HepG2 (cell line): ENCODE data around the gene ZNF562. TPM values are rescaled to one million over a fixed set of nuclear protein-coding genes. Genes with fewer than 3 reads are reported as not detected.
A peak's percentile ranks its signal among the peaks of the same experiment; 100 is the strongest.

ENCODE experiments used
- ATAC-seq: fragments of 200-7000 bp; cut with Tn5 transposase; 3 replicates; pipeline ENCODE4 v1.9.1; 2020; ENCODE audit warnings: mild to moderate bottlenecking, moderate library complexity
- BruUV-seq: library from RNA; stranded (reverse); fragments of 400-500 nt; replicated peaks from 2 replicates; lab custom pipeline; 2021; lab: Mats Ljungman, UMichigan
- CTCF ChIA-PET: fragments of 300-600 bp; formaldehyde crosslinking; extraction: SDS; loops from one replicate; lab custom pipeline; 2021; ENCODE audit warnings: low total read pairs, inconsistent platforms, low intra/inter-chr PET ratio; lab: Yijun Ruan, JAX
- POLR2A ChIA-PET: fragments of 350-600 bp; sonication (Branson Sonifier 250); formaldehyde crosslinking; loops from one replicate; lab custom pipeline; 2020; ENCODE audit warnings: antibody characterized with exemption, inconsistent platforms; lab: Yijun Ruan, JAX
- DNase-seq: peaks from one replicate; pipeline ENCODE4 v3.0.0-alpha.2; 2015; ENCODE audit warnings: low spot score
- FAIRE-seq: peaks from 3 replicates; lab custom pipeline; 2011; peaks lifted over from hg19 to GRCh38; lab: Jason Lieb, UNC
- H2AFZ ChIP-seq: one replicate; pipeline ENCODE4 v1.6.1; 2011; ENCODE audit warnings: low read length, inconsistent platforms
- H3K27ac ChIP-seq: fragments of 300-600 bp; 3 replicates; pipeline ENCODE4 v1.8.0; 2011; ENCODE audit warnings: mixed run types, mild to moderate bottlenecking, mixed read lengths, low read length, inconsistent platforms; ENCODE audit not compliant: insufficient read depth; ENCODE audit errors: extremely low read length
- H3K27me3 ChIP-seq, 2 experiments: fragments of 200-600 bp in 1 of 2; 2 replicates in 1 of 2; 3 replicates in 1 of 2; pipeline versions ENCODE4 v1.6.0 to v1.8.0; 2011; ENCODE audit warnings: low read length in 2 of 2, mild to moderate bottlenecking in 2 of 2, moderate library complexity in 2 of 2, inconsistent platforms in 1 of 2; ENCODE audit not compliant: insufficient read depth in 2 of 2, control insufficient read depth in 1 of 2
- H3K36me3 ChIP-seq, 2 experiments: fragments of 200-600 bp in 1 of 2; replicated peaks in 1 of 2; 2 replicates in 1 of 2; 3 replicates in 1 of 2; pipeline versions ENCODE4 v1.5.1 to v1.8.0; 2011; ENCODE audit warnings: low read length in 2 of 2, inconsistent platforms in 1 of 2; ENCODE audit not compliant: insufficient read depth in 2 of 2, control insufficient read depth in 1 of 2
- H3K4me1 ChIP-seq: 2 replicates; pipeline ENCODE4 v1.5.1; 2012; ENCODE audit warnings: low read length, inconsistent platforms; ENCODE audit not compliant: insufficient read depth
- H3K4me2 ChIP-seq: 2 replicates; pipeline ENCODE4 v1.6.0; 2011; ENCODE audit warnings: low read depth, low read length, inconsistent platforms
- H3K4me3 ChIP-seq, 3 experiments: fragments of 200-600 bp in 1 of 3; sonication (generic), shearing (Covaris generic) in 1 of 3; replicated peaks in 1 of 3; 2 replicates each; pipeline ENCODE4 v1.5.1; 2011 to 2016; ENCODE audit warnings: low read length in 3 of 3, inconsistent platforms in 2 of 3, low read depth in 2 of 3, mild to moderate bottlenecking in 2 of 3, control low read depth in 1 of 3, mixed read lengths in 1 of 3; ENCODE audit not compliant: insufficient read depth in 1 of 3
- H3K79me2 ChIP-seq: one replicate; pipeline ENCODE4 v1.6.1; 2011; ENCODE audit warnings: low read length, inconsistent platforms; ENCODE audit not compliant: insufficient read depth
- H3K9ac ChIP-seq: 2 replicates; pipeline ENCODE4 v1.6.0; 2011; ENCODE audit warnings: mild to moderate bottlenecking, low read depth, low read length, inconsistent platforms; ENCODE audit not compliant: insufficient read depth
- H3K9me3 ChIP-seq: 2 replicates; pipeline ENCODE4 v1.5.1; 2012; ENCODE audit warnings: mild to moderate bottlenecking, low read length
- H4K20me1 ChIP-seq: 2 replicates; pipeline ENCODE4 v1.6.0; 2011; ENCODE audit warnings: inconsistent platforms, mild to moderate bottlenecking, low read length, moderate library complexity; ENCODE audit not compliant: insufficient read depth
- KDM5B ChIP-seq: sonication (generic); formaldehyde crosslinking; IDR thresholded peaks from 2 replicates; pipeline ENCODE4 v1.4.0; 2020; ENCODE audit warnings: missing genetic modification reagents, mild to moderate bottlenecking, borderline replicate concordance
- MAF1 ChIP-seq: sonication (generic); formaldehyde crosslinking; IDR thresholded peaks from 2 replicates; pipeline ENCODE4 v1.5.0; 2020; ENCODE audit warnings: missing genetic modification reagents, borderline replicate concordance
- PLRG1 ChIP-seq: fragments of 450-650 bp; conservative IDR thresholded peaks from 2 replicates; pipeline ENCODE4 v1.6.1; 2016
- ZNF367 ChIP-seq: sonication (generic); formaldehyde crosslinking; IDR thresholded peaks from 2 replicates; pipeline ENCODE4 v1.4.0; 2020; ENCODE audit warnings: missing genetic modification reagents, borderline replicate concordance
- WGBS: methylation state at CpG from one replicate; pipeline ENCODE4 v1.1.6; 2017; ENCODE audit warnings: low lambda C conversion rate; 5-methylcytosine and 5-hydroxymethylcytosine counted together
- in situ Hi-C: cut with HindIII; loops from 2 replicates; pipeline ENCODE4 v1.10.0; 2017; ENCODE audit warnings: low pct_unique_long_range_greater_than_20kb; ENCODE audit not compliant: extremely low pct_ligation_motif_present
- intact Hi-C: fragments of 100-400 bp; cut with micrococcal nuclease; formaldehyde crosslinking; loops from one replicate; pipeline ENCODE4 v1.10.0; 2022; ENCODE audit not compliant: unreplicated experiment
- polyA plus RNA-seq, 8 experiments: library from polyadenylated mRNA; depleted of rRNA in 3 of 8; stranded (reverse) in 7 of 8; unstranded in 1 of 8; fragments of >200 nt; fragmentation: Illumina TruSeq in 4 of 8; extraction: Trizol in 4 of 8; gene quantifications; 2 replicates each; pipeline versions ENCODE4 v1.2.1 to v1.2.3, GENCODE V29; 2011 to 2016; ENCODE audit warnings: low read depth in 4 of 8, missing spikeins in 1 of 8, mixed read lengths in 1 of 8; ENCODE audit not compliant: insufficient read depth in 1 of 8
- total RNA-seq, 5 experiments: library from RNA; depleted of rRNA; stranded (reverse); fragments of >200 nt; fragmentation: Illumina TruSeq; extraction: Trizol; gene quantifications; 2 replicates each; pipeline ENCODE4 v1.2.3, GENCODE V29; 2016; ENCODE audit warnings: low read depth in 1 of 5
- TF ChIP-seq, protein P1 (sequence below): sonication (generic); formaldehyde crosslinking; conservative IDR thresholded peaks from 2 replicates; pipeline ENCODE4 v1.4.0; 2020; ENCODE audit warnings: missing genetic modification reagents
- TF ChIP-seq, protein P2 (sequence below): sonication (generic); formaldehyde crosslinking; IDR thresholded peaks from 2 replicates; pipeline ENCODE4 v1.5.0; 2020; ENCODE audit warnings: mild to moderate bottlenecking, missing genetic modification reagents

Gene ZNF562
- total and polyA plus RNA-seq, 2 of the 13 experiments (the other 11 are each of a cell fraction or from before 2014, with no cell fraction given) = 13.1 to 32.7 TPM

DNA sequence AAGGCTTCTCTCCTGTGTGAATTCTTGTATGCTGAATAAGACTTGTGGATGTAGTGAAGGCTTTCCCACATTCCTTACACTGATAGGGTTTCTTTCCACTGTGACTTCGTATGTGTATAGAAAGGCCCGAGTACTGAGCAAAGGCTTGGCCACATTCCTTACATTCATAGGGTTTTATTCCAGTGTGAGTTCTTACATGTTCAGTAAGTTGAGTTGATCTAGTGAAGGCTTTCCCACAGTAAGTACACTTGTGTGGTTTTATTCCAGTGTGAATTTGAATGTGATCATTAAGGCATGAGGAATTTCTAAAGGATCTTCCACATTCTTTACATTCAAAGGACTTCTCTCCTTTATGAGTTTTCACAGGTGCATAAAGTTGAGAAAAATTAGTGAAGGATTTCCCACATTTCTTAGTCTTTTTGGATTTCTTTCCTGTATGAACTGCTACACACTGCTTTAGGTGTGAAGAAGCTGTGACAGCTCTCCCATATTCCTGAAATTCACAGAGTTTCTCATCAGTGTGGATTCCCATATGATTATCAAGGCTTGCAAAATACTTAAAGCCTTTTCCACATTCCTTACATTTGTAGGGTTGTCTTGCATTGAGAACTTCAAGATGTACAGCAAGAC lies 64.3 kb downstream of the ZNF562 start:
- 97% methylated on average over 2 of the region's 2 CpGs for WGBS
- no peaks in the 10 kb centered on the region for H4K20me1 ChIP-seq
- H3K9ac ChIP-seq = no peak overlapping the region
- no peak for ATAC-seq
- no peaks in the 10 kb centered on the region for H3K4me1 ChIP-seq
- POLR2A ChIA-PET = no interaction called here
- H3K79me2 ChIP-seq = no peaks in the 10 kb centered on the region
- TF ChIP-seq ZNF367 (CRISPR knock-in tag) (no peak), MAF1 (CRISPR knock-in tag) (no peak), KDM5B (CRISPR knock-in tag) (no peak), PLRG1 (no peak)
- TF ChIP-seq, protein P1, sequence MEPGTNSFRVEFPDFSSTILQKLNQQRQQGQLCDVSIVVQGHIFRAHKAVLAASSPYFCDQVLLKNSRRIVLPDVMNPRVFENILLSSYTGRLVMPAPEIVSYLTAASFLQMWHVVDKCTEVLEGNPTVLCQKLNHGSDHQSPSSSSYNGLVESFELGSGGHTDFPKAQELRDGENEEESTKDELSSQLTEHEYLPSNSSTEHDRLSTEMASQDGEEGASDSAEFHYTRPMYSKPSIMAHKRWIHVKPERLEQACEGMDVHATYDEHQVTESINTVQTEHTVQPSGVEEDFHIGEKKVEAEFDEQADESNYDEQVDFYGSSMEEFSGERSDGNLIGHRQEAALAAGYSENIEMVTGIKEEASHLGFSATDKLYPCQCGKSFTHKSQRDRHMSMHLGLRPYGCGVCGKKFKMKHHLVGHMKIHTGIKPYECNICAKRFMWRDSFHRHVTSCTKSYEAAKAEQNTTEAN (CRISPR knock-in tag) = no peak
- TF ChIP-seq, protein P2, sequence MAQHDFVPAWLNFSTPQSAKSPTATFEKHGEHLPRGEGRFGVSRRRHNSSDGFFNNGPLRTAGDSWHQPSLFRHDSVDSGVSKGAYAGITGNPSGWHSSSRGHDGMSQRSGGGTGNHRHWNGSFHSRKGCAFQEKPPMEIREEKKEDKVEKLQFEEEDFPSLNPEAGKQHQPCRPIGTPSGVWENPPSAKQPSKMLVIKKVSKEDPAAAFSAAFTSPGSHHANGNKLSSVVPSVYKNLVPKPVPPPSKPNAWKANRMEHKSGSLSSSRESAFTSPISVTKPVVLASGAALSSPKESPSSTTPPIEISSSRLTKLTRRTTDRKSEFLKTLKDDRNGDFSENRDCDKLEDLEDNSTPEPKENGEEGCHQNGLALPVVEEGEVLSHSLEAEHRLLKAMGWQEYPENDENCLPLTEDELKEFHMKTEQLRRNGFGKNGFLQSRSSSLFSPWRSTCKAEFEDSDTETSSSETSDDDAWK (CRISPR knock-in tag) = no peak
- no peak overlapping the region for H3K27ac ChIP-seq
- DNase-seq = no peak
- no peak overlapping the region for H2AFZ ChIP-seq
- FAIRE-seq = no peak
- peaks cover 12 to 55% of the 10 kb centered on the region in 2 experiments for H3K36me3 ChIP-seq
- no peak overlapping the region for H3K4me2 ChIP-seq
- in situ Hi-C loops (no loop called here), intact Hi-C loops (no loop called here)
- TSS peak; percentile 45 for BruUV-seq
- H3K27me3 ChIP-seq = no peaks in the 10 kb centered on the region
- no peaks in the 10 kb centered on the region for H3K9me3 ChIP-seq
- CTCF ChIA-PET = no interaction called here
- no peak overlapping the region for H3K4me3 ChIP-seq
